Inflammatory macrophage treated with lipopolysaccharide for 4 hours (primary cell): ENCODE data around the gene BTBD7.
"Not testable (repeated sequence)": the region's sequence is repeated elsewhere in the genome, so short reads cannot be mapped to it uniquely, and the experiment has no call there.

ENCODE experiments used
- DNase-seq: peaks from one replicate; pipeline ENCODE4 v3.0.0-alpha.2; 2020

Gene BTBD7

GRCh38 chr14:93332853-93333630 is at the start of gene BTBD7:
TSS of gene BTBD7 (minus strand) at chr14:93333036. CDS start at chr14:93296051, 36,985 bp downstream.
- peak; percentile 97 for DNase-seq

GRCh38 chr14:93381644-93382043 is 48.8 kb upstream of the BTBD7 start:
- no peak for DNase-seq

GRCh38 chr14:93379831-93380230 is 47.0 kb upstream of the BTBD7 start:
- DNase-seq: peak; percentile 88

GRCh38 chr14:93375673-93376156 is 42.9 kb upstream of the BTBD7 start:
- peak; percentile 81 for DNase-seq

GRCh38 chr14:93369713-93370266 is 37.0 kb upstream of the BTBD7 start:
- DNase-seq: peak; percentile 81

GRCh38 chr14:93368996-93369712 is 36.3 kb upstream of the BTBD7 start:
- DNase-seq: peak; percentile 19

- DNase-seq: not testable (repeated sequence)
Observed at GRCh38 chr14:93354873-93355272, 22.0 kb upstream of the BTBD7 start.

- DNase-seq: no peak
Observed at GRCh38 chr14:93348292-93348691, 15.5 kb upstream of the BTBD7 start.

- no peak for DNase-seq
Observed at GRCh38 chr14:93347850-93348249, 15.0 kb upstream of the BTBD7 start.

- DNase-seq: no peak
Observed at GRCh38 chr14:93346926-93347721, 14.3 kb upstream of the BTBD7 start, which contains the start of gene COX8C. TSS of gene COX8C (plus strand) at chr14:93347182. CDS start at chr14:93347269, 87 bp downstream.

- no peak for DNase-seq
Observed at GRCh38 chr14:93343797-93344196, 11.0 kb upstream of the BTBD7 start.

- peak; percentile 92 for DNase-seq
Observed at GRCh38 chr14:93343266-93343665, 10.4 kb upstream of the BTBD7 start.

- no peak for DNase-seq
Observed at GRCh38 chr14:93337884-93338283, 5.0 kb upstream of the BTBD7 start.

- DNase-seq: no peak
Observed at GRCh38 chr14:93337143-93337753, 4.4 kb upstream of the BTBD7 start.

GRCh38 chr14:93333631-93334103 is 831 bp upstream of the BTBD7 start:
- DNase-seq: no peak

GRCh38 chr14:93332397-93332852 is 411 bp downstream of the BTBD7 start:
- peak; percentile 60 for DNase-seq

GRCh38 chr14:93331728-93332396 is 974 bp downstream of the BTBD7 start:
- no peak for DNase-seq

GRCh38 chr14:93331002-93331727 is 1.7 kb downstream of the BTBD7 start:
- peak; percentile 62 for DNase-seq

GRCh38 chr14:93330609-93331000 is 2.2 kb downstream of the BTBD7 start:
- DNase-seq: no peak

- no peak for DNase-seq
Observed at GRCh38 chr14:93329965-93330608, 2.7 kb downstream of the BTBD7 start.
